Heart left ventricle (tissue), 16 donors: ENCODE measurements around the gene BCAS4. TPM values are rescaled to one million over a fixed set of nuclear protein-coding genes. Genes with fewer than 3 reads are reported as not detected.
"Not testable (repeated sequence)": the region's sequence is repeated elsewhere in the genome, so short reads cannot be mapped to it uniquely, and the experiment has no call there.

Source experiments
- ATAC-seq, 4 donors: fragments of 200-7000 bp; cut with Tn5 transposase; one replicate each; pipeline ENCODE4 v1.9.1; 2020 to 2022; ENCODE audit warnings: moderate library complexity in 4 of 4, mild to moderate bottlenecking in 3 of 4, moderate number of reproducible peaks in 1 of 4
- DNase-seq, 5 donors: peaks; one replicate each; pipeline ENCODE4 v3.0.0-alpha.2; 2020
- H3K27ac ChIP-seq, 12 donors: fragments of 200-600 bp; sonication (generic) in 4 of 12; one replicate each; pipeline versions ENCODE4 v1.5.0 to v1.8.0; 2016 to 2022; ENCODE audit warnings: mild to moderate bottlenecking in 2 of 12
- H3K27me3 ChIP-seq, 9 donors: fragments of 200-600 bp; sonication (generic) in 2 of 9; one replicate each; pipeline versions ENCODE4 v1.5.1 to v1.8.0; 2016 to 2022; ENCODE audit warnings: mild to moderate bottlenecking in 3 of 9
- H3K36me3 ChIP-seq, 9 donors: fragments of 200-600 bp; sonication (generic) in 2 of 9; one replicate each; pipeline versions ENCODE4 v1.5.0 to v1.8.0; 2018 to 2022; ENCODE audit warnings: mild to moderate bottlenecking in 2 of 9
- H3K4me1 ChIP-seq, 12 donors: fragments of 200-600 bp; sonication (generic) in 4 of 12; one replicate each; pipeline versions ENCODE4 v1.5.0 to v1.8.0; 2016 to 2022; ENCODE audit warnings: mild to moderate bottlenecking in 3 of 12
- H3K4me3 ChIP-seq, 12 donors: fragments of 200-600 bp; sonication (generic) in 4 of 12; one replicate each; pipeline versions ENCODE4 v1.5.0 to v1.8.0; 2017 to 2022; ENCODE audit warnings: mild to moderate bottlenecking in 9 of 12, moderate library complexity in 4 of 12
- H3K9me3 ChIP-seq, 12 donors: fragments of 200-600 bp; sonication (generic) in 4 of 12; one replicate each; pipeline versions ENCODE4 v1.5.0 to v1.8.0; 2016 to 2022; ENCODE audit warnings: mild to moderate bottlenecking in 1 of 12
- POLR2A ChIP-seq, 2 donors: fragments of 450-650 bp; IDR thresholded peaks; one replicate each; pipeline ENCODE4 v1.6.1; 2017; ENCODE audit warnings: antibody characterized with exemption in 2 of 2, mild to moderate bottlenecking in 2 of 2, moderate library complexity in 2 of 2
- WGBS, 4 donors: extraction: QIAGEN DNeasy Blood & Tissue Kit in 2 of 4; methylation state at CpG; one replicate each; pipeline versions ENCODE4 v1.1.5 to v1.1.7; 2013 to 2018; 5-methylcytosine and 5-hydroxymethylcytosine counted together
- intact Hi-C, 10 donors: fragments of 100-400 bp; cut with DNase I; formaldehyde crosslinking; loops; one replicate each; pipeline versions ENCODE4 v1.11.1 to v1.14.2; 2022
- polyA plus RNA-seq, 2 donors: library from polyadenylated mRNA; stranded (reverse); fragments of 200-250 nt; gene quantifications; one replicate each; pipeline ENCODE4 v1.2.3, GENCODE V29; 2013
- total RNA-seq, 9 donors: library from RNA; depleted of rRNA in 2 of 9; stranded (reverse); fragments of >200 nt in 2 of 9; fragmentation: NEBNext Ultra II Directional in 3 of 9; extraction: Animal tissue kit (Norgen Biotek cat#: 25700) in 3 of 9; gene quantifications; one replicate each; pipeline versions ENCODE4 v1.1.0 to v1.2.4, GENCODE V29; 2016 to 2023
- TF ChIP-seq, protein P1 (sequence below), 12 donors: fragments of 200-600 bp; sonication (generic) in 4 of 12; IDR thresholded peaks; one replicate each; pipeline versions ENCODE4 v1.5.0 to v1.8.0; 2018 to 2022; ENCODE audit warnings: antibody characterized with exemption in 12 of 12, mild to moderate bottlenecking in 5 of 12
- donor health status: ischemic (EF 13 %, LVEDD 7.1; RV severe dilation, severe dysfunction).
- donor health status: healthy with polysubstance abuse.
- donor health status: DM: no; HTN: yes; CAD: no.
- donor health status: DM: no; HTN: no; CAD: no.
- donor health status: ischemic (EF 25% LVEDD 6.9; RV normal size, moderate dysfunction).
- donor health status: ischemic (EF 25% LVEDD 5.7; RV mildly dilated, moderate dysfunction).
- donor health status: healthy.
- donor health status: DM: yes; HTN: yes; CAD: no.
- donor health status: ischemic (EF 35%, LVEDD 5.7; RV mildly dilated, moderate dysfunction).
- donor health status: nonischemic (EF 11% LVEDD 7.7; RV severe dilation, severe dysfunction).
- donor health status: DM: yes; HTN: yes; CAD: no.
- donor health status: PGD.
- donor health status: ischemic (EF 29% LVEDD 5.4; RV normal size, mild dysfunction).
- donor health status: nonischemic (EF 23%, LVEDD 6.1; RV moderate dilation, normal function).

BCAS4 gene
- total and polyA plus RNA-seq, 11 donors = 0.78 to 5.1 (median 2.0) TPM

- Histone ChIP-seq H3K4me3 (no peak overlapping the region), H3K27me3 (no peaks in the 10 kb centered on the region), H3K36me3 (no peaks in the 10 kb centered on the region), H3K4me1 (no peaks in the 10 kb centered on the region), H3K9me3 (no peaks in the 10 kb centered on the region), H3K27ac (no peak overlapping the region)
- WGBS, 4 donors = 87 to 93% (median 89%) methylated on average over 19 to 20 of the region's 20 CpGs
- no peak for TF ChIP-seq POLR2A (IDR thresholded peaks at IDR 0.05)
- TF ChIP-seq, protein P1, sequence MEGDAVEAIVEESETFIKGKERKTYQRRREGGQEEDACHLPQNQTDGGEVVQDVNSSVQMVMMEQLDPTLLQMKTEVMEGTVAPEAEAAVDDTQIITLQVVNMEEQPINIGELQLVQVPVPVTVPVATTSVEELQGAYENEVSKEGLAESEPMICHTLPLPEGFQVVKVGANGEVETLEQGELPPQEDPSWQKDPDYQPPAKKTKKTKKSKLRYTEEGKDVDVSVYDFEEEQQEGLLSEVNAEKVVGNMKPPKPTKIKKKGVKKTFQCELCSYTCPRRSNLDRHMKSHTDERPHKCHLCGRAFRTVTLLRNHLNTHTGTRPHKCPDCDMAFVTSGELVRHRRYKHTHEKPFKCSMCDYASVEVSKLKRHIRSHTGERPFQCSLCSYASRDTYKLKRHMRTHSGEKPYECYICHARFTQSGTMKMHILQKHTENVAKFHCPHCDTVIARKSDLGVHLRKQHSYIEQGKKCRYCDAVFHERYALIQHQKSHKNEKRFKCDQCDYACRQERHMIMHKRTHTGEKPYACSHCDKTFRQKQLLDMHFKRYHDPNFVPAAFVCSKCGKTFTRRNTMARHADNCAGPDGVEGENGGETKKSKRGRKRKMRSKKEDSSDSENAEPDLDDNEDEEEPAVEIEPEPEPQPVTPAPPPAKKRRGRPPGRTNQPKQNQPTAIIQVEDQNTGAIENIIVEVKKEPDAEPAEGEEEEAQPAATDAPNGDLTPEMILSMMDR (IDR thresholded peaks at IDR 0.05) = no peak
- DNase-seq (no peak), ATAC-seq (no peak)
- intact Hi-C loops = no loop called here
Measured at GRCh38 chr20:50879649-50880550, 85.0 kb downstream of the BCAS4 start.

DNA sequence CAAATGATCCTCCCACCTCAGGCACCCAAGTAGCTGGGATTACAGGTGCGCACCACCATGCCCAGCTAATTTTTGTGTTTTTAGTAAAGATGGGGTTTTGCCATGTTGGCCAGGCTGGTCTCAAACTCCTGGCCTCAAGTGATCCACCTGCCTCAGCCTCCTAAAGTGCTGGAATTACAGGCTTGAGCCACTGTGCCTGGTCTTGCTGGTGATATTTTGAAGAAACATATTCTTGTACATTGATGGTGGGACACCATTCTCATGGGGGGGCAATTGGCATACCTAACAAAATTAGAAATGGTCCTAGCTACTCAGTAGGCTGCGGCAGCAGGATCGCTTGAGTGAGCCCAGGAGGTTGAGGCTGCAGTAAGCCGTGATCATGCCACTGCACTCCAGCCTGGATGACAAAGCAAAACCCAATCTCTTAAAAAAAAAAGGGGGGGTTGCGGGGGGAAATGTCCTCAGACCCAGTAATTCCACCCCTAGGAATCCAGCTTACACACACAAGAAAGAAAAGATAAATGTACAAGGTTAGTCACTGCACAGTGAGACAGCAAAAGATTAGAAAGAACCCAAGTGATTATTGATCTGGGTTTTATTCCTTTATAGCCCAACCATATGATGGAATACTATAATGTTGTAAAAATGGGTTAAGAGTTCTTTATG lies 87.0 kb downstream of the BCAS4 start:
- H3K27ac ChIP-seq, H3K4me1 ChIP-seq, H3K4me3 ChIP-seq, ATAC-seq, H3K9me3 ChIP-seq, intact Hi-C loops, H3K36me3 ChIP-seq, H3K27me3 ChIP-seq, DNase-seq: not testable (repeated sequence)
- 94 to 96% (median 95%) methylated on average over 5 of the region's 5 CpGs for WGBS, 4 donors

DNA sequence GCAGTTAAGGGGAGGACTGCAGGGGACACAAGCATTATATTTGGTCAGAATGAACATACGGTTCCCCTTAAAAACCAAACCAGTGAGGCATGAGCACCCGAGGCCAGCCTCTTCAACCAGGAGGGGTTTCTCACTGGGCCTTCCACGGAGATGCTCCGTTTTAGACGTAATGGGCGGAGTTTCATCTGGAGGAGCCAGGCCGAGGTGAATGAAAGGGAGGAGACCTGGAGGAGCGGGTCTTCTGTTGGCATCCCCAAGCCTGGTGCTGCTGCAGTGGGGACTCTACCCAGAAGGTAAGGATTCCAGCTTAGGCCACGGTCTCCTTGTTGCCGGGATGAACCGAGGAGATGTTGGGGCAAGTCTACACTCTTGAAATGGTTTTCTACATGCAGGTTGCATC lies 89.0 kb downstream of the BCAS4 start:
- 87 to 93% (median 90%) methylated on average over 11 of the region's 11 CpGs for WGBS, 4 donors
- ATAC-seq = no peak
- Histone ChIP-seq H3K4me1 (peaks cover 0 to 2% (median 0%) of the 10 kb centered on the region in 12 donors), H3K4me3 (no peak overlapping the region), H3K27me3 (no peaks in the 10 kb centered on the region), H3K27ac (no peak overlapping the region), H3K36me3 (peaks cover 0 to 12% (median 5%) of the 10 kb centered on the region in 9 donors), H3K9me3 (no peaks in the 10 kb centered on the region)
- TF ChIP-seq POLR2A (IDR thresholded peaks at IDR 0.05) = no peak
- TF ChIP-seq, protein P1 (IDR thresholded peaks at IDR 0.05) = no peak
- no peak for DNase-seq
- intact Hi-C loops = no loop called here

- TF ChIP-seq POLR2A (IDR thresholded peaks at IDR 0.05) = no peak
- TF ChIP-seq, protein P1 (IDR thresholded peaks at IDR 0.05) = no peak
- peaks cover 0 to 24% (median 12%) of the 10 kb centered on the region in 9 donors for H3K36me3 ChIP-seq
- H3K27ac ChIP-seq = no peak overlapping the region
- intact Hi-C loops = no loop called here
- peaks cover 0 to 5% (median 0%) of the 10 kb centered on the region in 12 donors for H3K4me1 ChIP-seq
- no peaks in the 10 kb centered on the region for H3K9me3 ChIP-seq
- H3K4me3 ChIP-seq = no peak overlapping the region
- H3K27me3 ChIP-seq = no peaks in the 10 kb centered on the region
- no peak for DNase-seq
- no peak for ATAC-seq
- 77 to 86% (median 84%) methylated on average over 7 of the region's 7 CpGs for WGBS, 4 donors
Measured at GRCh38 chr20:50885068-50885467, 90.2 kb downstream of the BCAS4 start.
